A549 (cell line): ENCODE measurements around the gene GNRH2.

Source experiments
- CEBPB ChIP-seq, 2 experiments: fragments of >200 bp in 1 of 2; sonication (Bioruptor Twin) in 1 of 2; formaldehyde crosslinking in 1 of 2; IDR thresholded peaks; 2 replicates each; pipeline ENCODE4 v1.6.1; 2012 to 2016
- JUN ChIP-seq, 2 experiments: fragments of >200 bp; sonication (Bioruptor Twin); formaldehyde crosslinking; IDR thresholded peaks; 2 replicates in 1 of 2; 3 replicates in 1 of 2; pipeline ENCODE4 v1.6.1; 2016 to 2017
- MYC ChIP-seq: IDR thresholded peaks from 2 replicates; pipeline ENCODE4 v1.6.1; 2012; ENCODE audit warnings: mild to moderate bottlenecking, inconsistent platforms, low read length, improper control_type of control experiment, borderline replicate concordance
- TF ChIP-seq, protein P1 (sequence below): fragments of 150-350 bp; IDR thresholded peaks from 2 replicates; pipeline ENCODE4 v1.6.1; 2014; ENCODE audit warnings: low read depth, mild to moderate bottlenecking, low read length
- TF ChIP-seq, protein P2 (sequence below): fragments of >200 bp; sonication (Bioruptor Twin); formaldehyde crosslinking; IDR thresholded peaks from 3 replicates; pipeline ENCODE4 v1.5.1; 2016

DNA sequence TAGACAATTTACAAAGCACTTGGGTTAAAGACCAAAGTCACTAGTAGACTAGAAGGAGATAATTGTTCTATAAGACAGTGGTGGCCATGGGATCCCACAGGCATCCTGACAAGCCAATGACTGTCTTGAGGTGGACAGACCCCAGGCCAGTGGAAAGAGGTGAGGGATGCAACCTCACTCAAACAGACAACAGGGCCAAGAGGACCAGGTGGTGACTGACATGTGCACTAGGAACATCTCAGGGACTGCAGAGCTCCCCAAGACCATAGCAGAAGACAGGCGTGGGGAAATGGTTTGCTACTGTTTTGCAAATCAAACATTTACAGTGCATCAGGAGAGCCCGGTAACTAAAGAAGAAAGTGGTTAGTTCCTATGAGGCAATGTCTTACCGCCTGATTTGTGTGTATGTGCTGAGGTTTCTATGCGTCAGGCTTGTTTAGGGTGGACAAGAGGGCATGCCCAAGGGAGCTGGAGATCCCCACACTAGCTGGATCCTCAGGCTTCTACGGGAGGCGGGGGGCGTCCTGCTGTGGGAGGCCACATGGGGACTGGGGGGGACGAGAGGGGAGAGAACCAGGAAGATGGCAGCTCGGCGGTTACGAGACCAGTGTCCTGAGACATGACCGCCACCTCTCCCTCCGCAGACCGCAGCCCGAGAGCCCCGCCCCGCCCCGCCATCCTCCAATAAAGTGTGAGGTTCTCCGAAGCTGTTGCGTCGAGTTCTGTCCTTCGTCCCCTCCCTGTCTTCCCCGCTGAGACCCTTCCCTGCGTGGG lies 1.8 kb downstream of the GNRH2 start:
- TF ChIP-seq JUN (IDR thresholded peaks at IDR 0.05) (no peak), MYC (no peak), CEBPB (IDR thresholded peaks at IDR 0.05) (no peak)
- TF ChIP-seq, protein P1, sequence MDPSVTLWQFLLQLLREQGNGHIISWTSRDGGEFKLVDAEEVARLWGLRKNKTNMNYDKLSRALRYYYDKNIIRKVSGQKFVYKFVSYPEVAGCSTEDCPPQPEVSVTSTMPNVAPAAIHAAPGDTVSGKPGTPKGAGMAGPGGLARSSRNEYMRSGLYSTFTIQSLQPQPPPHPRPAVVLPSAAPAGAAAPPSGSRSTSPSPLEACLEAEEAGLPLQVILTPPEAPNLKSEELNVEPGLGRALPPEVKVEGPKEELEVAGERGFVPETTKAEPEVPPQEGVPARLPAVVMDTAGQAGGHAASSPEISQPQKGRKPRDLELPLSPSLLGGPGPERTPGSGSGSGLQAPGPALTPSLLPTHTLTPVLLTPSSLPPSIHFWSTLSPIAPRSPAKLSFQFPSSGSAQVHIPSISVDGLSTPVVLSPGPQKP = no peak
- TF ChIP-seq, protein P2, sequence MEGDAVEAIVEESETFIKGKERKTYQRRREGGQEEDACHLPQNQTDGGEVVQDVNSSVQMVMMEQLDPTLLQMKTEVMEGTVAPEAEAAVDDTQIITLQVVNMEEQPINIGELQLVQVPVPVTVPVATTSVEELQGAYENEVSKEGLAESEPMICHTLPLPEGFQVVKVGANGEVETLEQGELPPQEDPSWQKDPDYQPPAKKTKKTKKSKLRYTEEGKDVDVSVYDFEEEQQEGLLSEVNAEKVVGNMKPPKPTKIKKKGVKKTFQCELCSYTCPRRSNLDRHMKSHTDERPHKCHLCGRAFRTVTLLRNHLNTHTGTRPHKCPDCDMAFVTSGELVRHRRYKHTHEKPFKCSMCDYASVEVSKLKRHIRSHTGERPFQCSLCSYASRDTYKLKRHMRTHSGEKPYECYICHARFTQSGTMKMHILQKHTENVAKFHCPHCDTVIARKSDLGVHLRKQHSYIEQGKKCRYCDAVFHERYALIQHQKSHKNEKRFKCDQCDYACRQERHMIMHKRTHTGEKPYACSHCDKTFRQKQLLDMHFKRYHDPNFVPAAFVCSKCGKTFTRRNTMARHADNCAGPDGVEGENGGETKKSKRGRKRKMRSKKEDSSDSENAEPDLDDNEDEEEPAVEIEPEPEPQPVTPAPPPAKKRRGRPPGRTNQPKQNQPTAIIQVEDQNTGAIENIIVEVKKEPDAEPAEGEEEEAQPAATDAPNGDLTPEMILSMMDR = no peak
